ENCODE data around the gene CHSY3.

GRCh38 chr5:130231786-130232185, 327.5 kb downstream of the CHSY3 start:
- TF ChIP-seq EZH2 (IDR thresholded peaks at IDR 0.05; ENCODE audit: insufficient read depth, poor library complexity, severe bottlenecking) (no peak), EZH2phosphoT487 (IDR thresholded peaks at IDR 0.05; ENCODE audit: insufficient read depth, low read depth) (no peak)
